ENCODE data around the gene DCC.
A peak's percentile ranks its signal among the peaks of the same experiment; 100 is the strongest.
"Not testable (repeated sequence)": the region's sequence is repeated elsewhere in the genome, so short reads cannot be mapped to it uniquely, and the experiment has no call there.

DCC gene

DNA sequence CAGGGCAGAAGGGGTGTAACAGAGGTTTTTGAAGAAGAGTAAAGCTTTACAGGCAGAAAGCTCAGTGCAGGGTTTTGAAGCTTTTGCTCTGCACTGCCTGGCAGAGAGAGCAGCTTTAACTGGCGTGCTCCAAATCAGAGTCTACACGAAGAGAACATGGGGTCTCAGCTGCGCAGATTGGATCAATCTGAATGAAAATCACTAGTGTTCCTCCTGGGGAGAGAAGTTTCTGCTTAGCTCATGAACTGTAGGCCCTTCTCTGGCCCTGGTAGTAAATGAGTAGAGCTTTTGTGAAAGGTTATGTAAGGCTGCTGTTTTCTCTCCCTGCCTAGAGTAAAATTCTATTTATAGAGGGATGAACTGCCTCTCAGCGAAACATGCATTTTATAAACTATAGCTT lies 13.6 kb downstream of the DCC start:
- DNase-seq: no peak

GRCh38 chr18:52363861-52364260 lies 23.9 kb downstream of the DCC start:
- DNase-seq: no peak

DNA sequence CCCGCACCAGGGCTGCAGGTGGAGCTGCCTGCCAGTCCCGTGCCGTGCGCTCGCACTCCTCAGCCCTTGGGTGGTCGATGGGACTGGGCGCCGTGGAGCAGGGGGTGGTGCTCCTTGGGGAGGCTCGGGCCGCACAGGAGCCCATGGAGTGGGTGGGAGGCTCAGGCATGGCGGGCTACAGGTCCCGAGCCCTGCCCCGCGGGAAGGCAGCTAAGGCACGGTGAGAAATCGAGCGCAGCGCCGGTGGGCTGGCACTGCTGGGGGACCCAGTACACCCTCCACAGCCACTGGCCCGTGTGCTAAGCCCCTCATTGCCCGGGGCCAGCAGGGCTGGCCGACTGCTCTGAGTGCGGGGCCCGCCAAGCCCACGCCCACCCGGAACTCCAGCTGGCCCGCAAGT lies 26.9 kb downstream of the DCC start:
- DNase-seq: not testable (repeated sequence)

DNA sequence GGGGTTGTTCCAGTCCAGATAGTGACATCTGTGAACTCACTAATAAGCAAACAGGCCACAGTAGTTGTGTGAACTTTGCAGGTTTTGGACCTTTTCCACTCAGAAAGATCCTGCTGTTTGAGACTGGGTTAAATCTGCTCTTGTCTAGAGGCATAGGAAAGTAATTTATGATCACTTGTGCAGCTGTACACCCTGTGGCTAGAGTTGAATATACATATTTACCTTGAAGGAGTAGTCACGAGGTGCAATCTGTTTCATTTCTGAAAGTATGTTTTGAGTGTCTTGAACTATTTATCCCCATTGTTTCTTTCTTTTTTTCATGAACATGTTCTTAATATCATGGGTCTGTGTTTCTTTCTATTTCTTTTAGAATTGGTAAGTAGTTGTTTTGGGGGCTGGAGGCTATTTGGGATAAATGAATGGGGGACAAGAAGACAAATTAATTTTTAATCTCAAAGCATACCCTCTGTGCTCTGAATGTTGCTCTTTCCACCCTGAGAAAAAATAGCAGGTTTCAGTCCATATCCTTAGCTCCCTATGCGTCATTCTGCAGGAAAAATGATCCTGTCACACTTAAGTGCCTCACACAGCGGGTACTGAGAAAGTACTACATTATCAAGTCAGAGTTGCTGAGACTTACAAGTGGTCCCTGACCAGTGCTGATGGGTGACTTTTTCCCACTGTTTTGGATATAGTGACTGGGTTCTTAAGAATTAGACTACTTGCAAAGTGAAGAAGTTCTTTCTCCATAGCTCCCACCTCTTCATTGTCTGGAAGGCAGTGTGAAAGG lies 28.2 kb downstream of the DCC start:
- no peak for DNase-seq

- DNase-seq: no peak
Measured at GRCh38 chr18:52370841-52371240, 30.8 kb downstream of the DCC start.

DNA sequence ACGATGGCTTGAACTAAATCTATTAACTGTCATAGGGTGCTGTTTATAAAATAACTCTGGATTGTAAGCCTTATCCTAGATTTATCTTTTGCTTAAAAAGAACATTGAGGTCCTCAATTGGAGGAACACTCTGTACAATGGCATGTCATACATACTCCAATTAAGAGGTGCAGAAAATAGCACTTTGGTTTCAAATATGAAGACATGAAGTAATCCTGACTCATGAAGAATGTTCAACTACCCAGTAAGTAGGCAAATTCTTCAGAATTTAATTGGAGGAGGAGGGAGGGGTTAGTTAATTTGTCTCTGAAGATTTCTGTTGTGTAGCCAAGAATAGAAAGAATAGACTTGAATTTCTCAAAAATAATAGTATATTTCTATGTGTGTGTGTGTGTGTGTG lies 36.1 kb downstream of the DCC start:
- no peak for DNase-seq

DNA sequence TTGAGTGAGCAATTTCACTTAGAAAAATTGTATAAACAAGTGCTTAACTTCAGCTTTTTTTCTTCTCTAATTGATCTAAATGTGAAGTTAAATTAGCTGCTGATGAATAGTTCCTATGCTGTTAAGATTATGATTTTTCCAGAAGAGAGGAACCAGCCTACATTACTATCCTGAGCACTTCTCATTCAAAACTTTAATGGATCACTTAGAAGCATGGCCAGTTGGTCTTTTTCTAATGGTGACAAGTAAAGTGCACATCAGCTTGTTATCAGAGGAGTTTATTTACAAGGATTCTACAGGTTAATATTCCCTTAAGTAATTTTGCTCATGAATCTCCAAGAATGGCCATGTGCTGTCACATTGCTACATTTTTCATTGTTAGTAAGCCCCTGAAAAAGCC lies 37.1 kb downstream of the DCC start:
- DNase-seq: no peak

DNA sequence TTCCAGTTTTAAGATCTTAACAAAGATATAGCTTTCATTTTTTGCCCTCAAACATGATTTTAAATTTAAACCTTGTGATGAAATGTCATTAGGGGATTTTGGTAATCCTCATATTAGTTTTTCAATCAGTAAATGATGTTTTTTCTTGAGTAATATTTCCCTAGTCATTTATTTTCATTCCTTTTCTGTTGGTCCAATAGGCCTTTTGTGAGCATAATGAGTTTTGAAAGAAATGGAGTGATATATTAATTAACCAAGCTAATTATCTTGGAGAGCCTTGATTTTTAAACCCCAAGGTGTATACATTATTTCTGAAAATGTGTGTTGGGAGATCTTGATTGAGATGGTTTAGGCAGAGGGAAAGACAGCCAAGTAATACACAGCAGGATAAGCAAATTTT lies 46.3 kb downstream of the DCC start:
- DNase-seq: no peak

DNA sequence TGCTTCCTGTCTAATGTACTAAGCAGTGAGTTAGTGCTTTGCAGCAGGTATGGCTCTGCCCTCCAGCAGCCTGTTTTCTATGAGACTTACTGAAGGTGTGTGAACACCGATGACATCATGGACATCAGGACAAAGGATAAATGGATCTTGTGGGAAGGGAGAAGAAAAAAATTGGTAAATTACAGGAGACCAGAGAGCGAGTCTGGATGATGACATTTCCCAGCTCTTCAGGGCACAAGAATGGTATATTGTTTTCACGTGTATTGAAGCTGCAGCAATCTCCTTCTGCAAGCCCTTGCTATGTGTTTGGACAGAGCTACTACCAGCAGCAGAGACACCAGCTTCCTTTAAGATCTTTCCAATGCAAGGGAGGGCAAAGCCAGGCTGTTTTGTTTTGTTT lies 47.2 kb downstream of the DCC start:
- DNase-seq: no peak

DNA sequence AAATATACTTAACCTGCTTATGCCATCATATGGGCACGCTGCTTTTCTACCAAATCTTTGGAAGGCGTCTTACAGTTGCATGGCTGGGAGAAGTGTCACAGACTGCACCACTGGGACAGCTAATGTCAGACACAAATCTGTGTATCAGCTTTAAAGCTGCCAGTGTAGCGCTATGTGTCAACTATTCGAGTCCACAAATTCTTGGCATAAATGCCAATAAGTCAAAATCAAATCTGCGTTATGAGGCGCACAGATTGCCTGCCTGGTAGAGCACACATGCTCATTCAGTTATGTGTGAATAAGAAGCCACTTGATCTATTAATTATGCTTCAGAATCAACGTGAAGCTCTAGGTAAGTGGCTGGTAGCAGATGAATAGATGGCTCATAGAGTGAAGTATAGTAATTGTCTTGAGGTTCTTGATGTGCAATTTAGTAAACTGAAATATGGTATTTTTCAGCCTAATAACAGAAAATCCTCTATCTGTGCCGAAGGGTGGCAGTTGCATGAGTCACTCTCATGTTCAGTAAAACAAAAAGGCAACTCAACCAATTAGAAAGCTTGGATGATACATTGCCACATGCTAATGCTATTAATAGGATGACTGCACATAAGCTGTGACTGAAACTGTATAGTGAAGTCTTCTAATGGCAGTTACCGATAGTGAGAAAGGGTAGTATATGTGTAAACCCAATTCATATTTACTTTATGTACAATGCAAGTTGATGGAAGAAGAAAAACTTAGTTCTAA lies 52.0 kb downstream of the DCC start:
- DNase-seq: no peak

GRCh38 chr18:52394602-52395001 lies 54.6 kb downstream of the DCC start:
- DNase-seq: no peak

GRCh38 chr18:52395146-52395852 lies 55.3 kb downstream of the DCC start:
- no peak for DNase-seq

- DNase-seq: no peak
Measured at GRCh38 chr18:52401236-52401635, 61.2 kb downstream of the DCC start.

- no peak for DNase-seq
Measured at GRCh38 chr18:52402814-52403213, 62.8 kb downstream of the DCC start.

DNA sequence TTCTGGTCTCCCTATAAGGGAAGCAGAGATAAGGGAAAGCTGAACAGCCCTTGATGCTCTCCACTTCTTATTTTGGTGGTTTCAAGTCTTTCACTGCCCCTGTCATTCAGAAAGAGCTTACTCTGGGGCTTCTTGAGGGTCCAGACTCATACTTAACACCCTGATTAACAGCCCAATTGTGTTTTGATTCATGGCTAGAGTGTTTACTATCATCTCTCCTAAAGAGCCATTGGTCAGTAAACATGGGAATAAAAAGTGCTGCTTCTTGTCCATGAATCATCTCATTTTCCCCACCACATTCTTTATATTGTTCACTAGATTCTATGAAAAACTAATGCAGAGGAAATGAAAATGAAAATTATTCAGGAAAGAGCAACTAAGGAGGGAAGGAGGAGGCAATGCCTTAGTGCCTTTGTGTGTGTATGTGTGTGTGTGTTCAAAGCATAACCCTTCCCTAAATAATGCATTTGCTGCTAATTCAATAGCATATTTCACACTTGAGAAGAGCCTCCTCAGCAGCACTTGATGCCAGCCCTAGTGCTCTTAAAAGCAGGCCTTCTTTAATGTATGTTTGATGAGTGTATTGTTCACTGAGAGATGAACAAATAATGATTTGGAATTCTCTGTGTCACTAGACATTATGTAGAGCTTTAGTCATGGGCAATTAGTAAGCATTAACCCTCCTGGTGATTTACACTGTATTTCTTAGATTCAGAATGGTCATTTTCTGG lies 63.5 kb downstream of the DCC start:
- peak; percentile 50 to 71 for DNase-seq

- DNase-seq: no peak
Measured at GRCh38 chr18:52408800-52409302, 68.9 kb downstream of the DCC start.

DNA sequence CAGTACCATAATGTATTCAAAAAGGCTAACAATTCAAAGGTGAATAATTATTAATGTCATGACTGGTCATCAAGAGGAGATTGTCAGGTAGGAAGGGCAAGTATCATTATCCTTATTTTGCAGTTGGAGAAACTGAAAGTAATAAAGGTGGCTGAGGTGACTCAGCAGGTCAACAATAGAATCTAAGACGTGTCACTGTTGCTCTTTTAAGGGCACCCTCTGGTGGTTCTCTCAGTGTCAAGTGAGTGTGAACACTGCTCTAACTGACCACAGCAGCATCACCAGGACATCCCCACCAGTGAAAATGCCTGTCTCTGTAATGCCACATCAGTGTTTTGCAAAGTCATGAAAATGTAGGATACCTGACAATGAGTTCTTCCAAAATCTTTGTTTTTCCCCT lies 69.7 kb downstream of the DCC start:
- no peak for DNase-seq

- no peak for DNase-seq
Measured at GRCh38 chr18:52415131-52415530, 75.1 kb downstream of the DCC start.

GRCh38 chr18:52422985-52423601 lies 83.1 kb downstream of the DCC start:
- peak; percentile 16 to 33 for DNase-seq

DNA sequence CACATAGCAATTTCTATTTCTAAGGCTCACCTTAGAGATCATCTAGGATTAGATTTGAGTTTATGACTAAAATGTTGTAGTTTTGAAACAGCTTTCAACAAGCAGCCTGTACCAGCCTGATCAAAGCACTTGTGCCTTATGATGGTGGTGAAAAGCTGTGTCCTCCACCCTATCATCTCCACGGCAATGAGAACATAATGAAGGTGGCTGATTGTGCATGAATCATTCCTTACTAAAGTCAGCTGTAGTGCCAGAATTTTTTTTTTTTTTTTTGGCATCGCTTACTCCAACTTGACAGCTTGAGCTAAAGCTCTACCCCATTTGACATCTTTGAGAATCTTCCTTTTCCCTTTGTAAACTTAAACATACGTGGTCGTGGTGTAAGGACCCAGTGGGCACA lies 86.0 kb downstream of the DCC start:
- no peak for DNase-seq

GRCh38 chr18:52426462-52426861 lies 86.5 kb downstream of the DCC start:
- DNase-seq: no peak

GRCh38 chr18:52427521-52428175 lies 87.7 kb downstream of the DCC start:
- DNase-seq: no peak

All from NCI-H187 (cell line).